Prostate gland (tissue), 2 donors: ENCODE data around the gene RNU7-1.

Source experiments
- POLR2A ChIP-seq: fragments of 450-650 bp; IDR thresholded peaks from one replicate; pipeline ENCODE4 v1.6.1; 2016; ENCODE audit warnings: antibody characterized with exemption, mild to moderate bottlenecking
- TF ChIP-seq, protein P1 (sequence below), 4 experiments: fragments of 200-600 bp in 2 of 4; fragments of 450-650 bp in 2 of 4; sonication (generic) in 2 of 4; IDR thresholded peaks; 1 replicate in 3 of 4; 2 replicates in 1 of 4; pipeline ENCODE4 v1.5.1; 2016 to 2019; ENCODE audit warnings: antibody characterized with exemption in 4 of 4, mild to moderate bottlenecking in 2 of 4, moderate library complexity in 2 of 4

DNA sequence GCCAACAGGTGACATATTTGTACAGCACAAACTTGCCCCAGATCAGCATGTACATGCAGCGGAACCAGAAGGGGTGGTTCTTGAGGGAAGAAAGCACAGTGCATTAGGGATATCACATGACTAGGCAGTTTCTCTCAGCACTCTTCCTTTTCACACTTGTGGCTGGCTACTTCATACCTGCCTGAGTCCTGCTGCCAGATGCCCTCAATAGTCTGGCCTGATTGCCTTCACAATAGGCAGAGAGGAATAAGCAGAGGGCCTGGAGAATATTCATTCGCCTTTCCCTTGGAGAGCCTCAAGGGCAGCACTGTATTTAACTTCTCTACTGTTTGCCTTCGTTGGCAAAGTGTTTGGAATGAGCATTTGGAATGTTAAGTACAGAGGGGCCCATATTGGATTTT, 35.0 kb downstream of the RNU7-1 start:
- TF ChIP-seq, protein P1, sequence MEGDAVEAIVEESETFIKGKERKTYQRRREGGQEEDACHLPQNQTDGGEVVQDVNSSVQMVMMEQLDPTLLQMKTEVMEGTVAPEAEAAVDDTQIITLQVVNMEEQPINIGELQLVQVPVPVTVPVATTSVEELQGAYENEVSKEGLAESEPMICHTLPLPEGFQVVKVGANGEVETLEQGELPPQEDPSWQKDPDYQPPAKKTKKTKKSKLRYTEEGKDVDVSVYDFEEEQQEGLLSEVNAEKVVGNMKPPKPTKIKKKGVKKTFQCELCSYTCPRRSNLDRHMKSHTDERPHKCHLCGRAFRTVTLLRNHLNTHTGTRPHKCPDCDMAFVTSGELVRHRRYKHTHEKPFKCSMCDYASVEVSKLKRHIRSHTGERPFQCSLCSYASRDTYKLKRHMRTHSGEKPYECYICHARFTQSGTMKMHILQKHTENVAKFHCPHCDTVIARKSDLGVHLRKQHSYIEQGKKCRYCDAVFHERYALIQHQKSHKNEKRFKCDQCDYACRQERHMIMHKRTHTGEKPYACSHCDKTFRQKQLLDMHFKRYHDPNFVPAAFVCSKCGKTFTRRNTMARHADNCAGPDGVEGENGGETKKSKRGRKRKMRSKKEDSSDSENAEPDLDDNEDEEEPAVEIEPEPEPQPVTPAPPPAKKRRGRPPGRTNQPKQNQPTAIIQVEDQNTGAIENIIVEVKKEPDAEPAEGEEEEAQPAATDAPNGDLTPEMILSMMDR (IDR thresholded peaks at IDR 0.05) = peak in 3 of 4 experiments; percentile 29 to 50 (median 30)
- TF ChIP-seq POLR2A = no peak
